HEK293 (cell line): ENCODE results near the gene ELAVL1.

Experiments
- FEZF1 ChIP-seq: fragments of 450-650 bp; formaldehyde crosslinking; IDR thresholded peaks from 2 replicates; pipeline ENCODE4 v1.5.1; 2016; ENCODE audit warnings: missing biosample characterization, missing genetic modification characterization
- GLI4 ChIP-seq: fragments of 450-650 bp; formaldehyde crosslinking; IDR thresholded peaks from 2 replicates; pipeline ENCODE4 v1.5.1; 2016; ENCODE audit warnings: missing biosample characterization, missing genetic modification characterization
- HIC1 ChIP-seq: fragments of 450-650 bp; formaldehyde crosslinking; IDR thresholded peaks from 2 replicates; pipeline ENCODE4 v1.5.1; 2016; ENCODE audit warnings: missing biosample characterization, missing genetic modification characterization
- PATZ1 ChIP-seq: fragments of 450-650 bp; formaldehyde crosslinking; IDR thresholded peaks from 2 replicates; pipeline ENCODE4 v1.5.1; 2016; ENCODE audit warnings: missing biosample characterization, missing genetic modification characterization
- TRIM28 ChIP-seq: IDR thresholded peaks from 2 replicates; pipeline ENCODE4 v1.6.1; 2011; ENCODE audit warnings: low read length, control low read depth, borderline replicate concordance
- ZFP41 ChIP-seq: fragments of 450-650 bp; formaldehyde crosslinking; IDR thresholded peaks from 2 replicates; pipeline ENCODE4 v1.5.1; 2016; ENCODE audit warnings: missing biosample characterization, missing genetic modification characterization, borderline replicate concordance
- ZNF174 ChIP-seq: fragments of 450-650 bp; formaldehyde crosslinking; IDR thresholded peaks from 2 replicates; pipeline ENCODE4 v1.5.0; 2017; ENCODE audit warnings: missing biosample characterization, mild to moderate bottlenecking, missing genetic modification characterization
- ZNF184 ChIP-seq: fragments of 450-650 bp; IDR thresholded peaks from 2 replicates; pipeline ENCODE4 v1.5.1; 2018; ENCODE audit warnings: missing biosample characterization, mild to moderate bottlenecking, missing genetic modification characterization
- ZNF223 ChIP-seq: fragments of 450-650 bp; formaldehyde crosslinking; IDR thresholded peaks from 2 replicates; pipeline ENCODE4 v1.5.1; 2016; ENCODE audit warnings: missing biosample characterization, missing genetic modification characterization
- ZNF335 ChIP-seq: fragments of 450-650 bp; formaldehyde crosslinking; conservative IDR thresholded peaks from 2 replicates; pipeline ENCODE4 v1.5.1; 2016; ENCODE audit warnings: missing biosample characterization, missing genetic modification characterization
- ZNF394 ChIP-seq: fragments of 450-650 bp; formaldehyde crosslinking; IDR thresholded peaks from 2 replicates; pipeline ENCODE4 v1.5.1; 2016; ENCODE audit warnings: missing biosample characterization, missing genetic modification characterization, mild to moderate bottlenecking, moderate library complexity, borderline replicate concordance
- ZNF398 ChIP-seq: fragments of 450-650 bp; formaldehyde crosslinking; IDR thresholded peaks from 2 replicates; pipeline ENCODE4 v1.5.1; 2017; ENCODE audit warnings: missing biosample characterization, missing genetic modification characterization
- ZNF473 ChIP-seq: fragments of 450-650 bp; formaldehyde crosslinking; IDR thresholded peaks from 2 replicates; pipeline ENCODE4 v1.5.1; 2017; ENCODE audit warnings: missing biosample characterization, missing genetic modification characterization
- ZNF571 ChIP-seq: fragments of 450-650 bp; formaldehyde crosslinking; IDR thresholded peaks from 2 replicates; pipeline ENCODE4 v1.5.0; 2017; ENCODE audit warnings: missing biosample characterization, missing genetic modification characterization
- ZNF639 ChIP-seq: fragments of 450-650 bp; formaldehyde crosslinking; IDR thresholded peaks from 2 replicates; pipeline ENCODE4 v1.5.1; 2016; ENCODE audit warnings: missing biosample characterization, missing genetic modification characterization
- ZNF670 ChIP-seq: fragments of 450-650 bp; formaldehyde crosslinking; IDR thresholded peaks from 2 replicates; pipeline ENCODE4 v1.5.1; 2016; ENCODE audit warnings: missing biosample characterization, missing genetic modification characterization, low read depth
- ZNF792 ChIP-seq: fragments of 450-650 bp; formaldehyde crosslinking; IDR thresholded peaks from 2 replicates; pipeline ENCODE4 v1.5.1; 2016; ENCODE audit warnings: missing biosample characterization, missing genetic modification characterization
- ZSCAN5A ChIP-seq: fragments of 450-650 bp; formaldehyde crosslinking; IDR thresholded peaks from 2 replicates; pipeline ENCODE4 v1.5.1; 2016; ENCODE audit warnings: missing biosample characterization, missing genetic modification characterization

ELAVL1 gene

GRCh38 chr19:7942981-7943443 lies 62.4 kb downstream of the ELAVL1 start (continued):
- TF ChIP-seq ZSCAN5A (0 out of 2 replicates have a peak, but pooled peaks have one; percentile 58), ZNF571 (tag by site-specific recombination) (no peak), ZNF174 (tag by site-specific recombination) (no peak), ZFP41 (tag by site-specific recombination) (no peak), ZNF473 (tag by site-specific recombination) (no peak), ZNF184 (tag by site-specific recombination) (no peak), ZNF792 (tag by site-specific recombination) (no peak), HIC1 (peak; percentile 53; the same call in 1 of the 2 replicates), ZNF223 (tag by site-specific recombination) (no peak), ZNF335 (peak; percentile 42; the same call in 1 of the 2 replicates), ZNF394 (tag by site-specific recombination) (no peak), FEZF1 (tag by site-specific recombination) (no peak), ZNF670 (no peak), ZNF639 (no peak), TRIM28 (no peak), PATZ1 (tag by site-specific recombination) (0 out of 2 replicates have a peak, but pooled peaks have one; percentile 15), ZNF398 (tag by site-specific recombination) (no peak), GLI4 (tag by site-specific recombination) (no peak)
- TF ChIP-seq, all 188 proteins: peak for 5
